ENCODE results near the gene USH2A.
"Not testable (repeated sequence)": the region's sequence is repeated elsewhere in the genome, so short reads cannot be mapped to it uniquely, and the experiment has no call there.

Gene USH2A

GRCh38 chr1:216047811-216048572 lies 375.3 kb downstream of the USH2A start:
- peak; percentile 13 for DNase-seq (ENCODE audit: low spot score)

- DNase-seq (ENCODE audit: low spot score): no peak
Measured at GRCh38 chr1:216046336-216046735, 376.9 kb downstream of the USH2A start.

- DNase-seq (ENCODE audit: low spot score): peak; percentile 66
Measured at GRCh38 chr1:216045400-216045799, 377.8 kb downstream of the USH2A start.

GRCh38 chr1:216044538-216044937 lies 378.7 kb downstream of the USH2A start:
- no peak for DNase-seq (ENCODE audit: low spot score)

GRCh38 chr1:216034506-216034905 lies 388.7 kb downstream of the USH2A start:
- DNase-seq (ENCODE audit: low spot score): no peak

GRCh38 chr1:216032961-216033614 lies 390.2 kb downstream of the USH2A start:
- DNase-seq (ENCODE audit: low spot score): peak; percentile 10

GRCh38 chr1:216032284-216032683 lies 391.0 kb downstream of the USH2A start:
- DNase-seq (ENCODE audit: low spot score): no peak

GRCh38 chr1:216028631-216029030 lies 394.6 kb downstream of the USH2A start:
- DNase-seq (ENCODE audit: low spot score): no peak

- DNase-seq (ENCODE audit: low spot score): no peak
Measured at GRCh38 chr1:216024546-216024945, 398.7 kb downstream of the USH2A start.

GRCh38 chr1:216020743-216021345 lies 402.4 kb downstream of the USH2A start:
- DNase-seq (ENCODE audit: low spot score): no peak

- no peak for DNase-seq (ENCODE audit: low spot score)
Measured at GRCh38 chr1:216015116-216015515, 408.1 kb downstream of the USH2A start.

- DNase-seq (ENCODE audit: low spot score): peak; percentile 53
Measured at GRCh38 chr1:216014086-216014485, 409.2 kb downstream of the USH2A start.

- not testable (repeated sequence) for DNase-seq (ENCODE audit: low spot score)
Measured at GRCh38 chr1:216009456-216009855, 413.8 kb downstream of the USH2A start.

GRCh38 chr1:216005916-216006315 lies 417.3 kb downstream of the USH2A start:
- peak; percentile 16 for DNase-seq (ENCODE audit: low spot score)

GRCh38 chr1:215992620-215993019 lies 430.6 kb downstream of the USH2A start:
- peak; percentile 65 for DNase-seq (ENCODE audit: low spot score)

GRCh38 chr1:215987092-215987875 lies 436.0 kb downstream of the USH2A start:
- DNase-seq (ENCODE audit: low spot score): no peak

GRCh38 chr1:215986401-215986800 lies 436.8 kb downstream of the USH2A start:
- DNase-seq (ENCODE audit: low spot score): peak; percentile 20

GRCh38 chr1:215983680-215984079 lies 439.6 kb downstream of the USH2A start:
- no peak for DNase-seq (ENCODE audit: low spot score)

- DNase-seq (ENCODE audit: low spot score): no peak
Measured at GRCh38 chr1:215971793-215972441, 451.3 kb downstream of the USH2A start.

- peak; percentile 31 for DNase-seq (ENCODE audit: low spot score)
Measured at GRCh38 chr1:215970406-215970805, 452.8 kb downstream of the USH2A start.

GRCh38 chr1:215963621-215964020 lies 459.6 kb downstream of the USH2A start:
- no peak for DNase-seq (ENCODE audit: low spot score)

GRCh38 chr1:215963040-215963439 lies 460.2 kb downstream of the USH2A start:
- DNase-seq (ENCODE audit: low spot score): no peak
